ENCODE data around the gene PLK5. TPM values are rescaled to one million over a fixed set of nuclear protein-coding genes. Genes with fewer than 3 reads are reported as not detected.
"Not testable (repeated sequence)": the region's sequence is repeated elsewhere in the genome, so short reads cannot be mapped to it uniquely, and the experiment has no call there.

Gene PLK5
- total RNA-seq, 1 donor: under 0.01 TPM

DNA sequence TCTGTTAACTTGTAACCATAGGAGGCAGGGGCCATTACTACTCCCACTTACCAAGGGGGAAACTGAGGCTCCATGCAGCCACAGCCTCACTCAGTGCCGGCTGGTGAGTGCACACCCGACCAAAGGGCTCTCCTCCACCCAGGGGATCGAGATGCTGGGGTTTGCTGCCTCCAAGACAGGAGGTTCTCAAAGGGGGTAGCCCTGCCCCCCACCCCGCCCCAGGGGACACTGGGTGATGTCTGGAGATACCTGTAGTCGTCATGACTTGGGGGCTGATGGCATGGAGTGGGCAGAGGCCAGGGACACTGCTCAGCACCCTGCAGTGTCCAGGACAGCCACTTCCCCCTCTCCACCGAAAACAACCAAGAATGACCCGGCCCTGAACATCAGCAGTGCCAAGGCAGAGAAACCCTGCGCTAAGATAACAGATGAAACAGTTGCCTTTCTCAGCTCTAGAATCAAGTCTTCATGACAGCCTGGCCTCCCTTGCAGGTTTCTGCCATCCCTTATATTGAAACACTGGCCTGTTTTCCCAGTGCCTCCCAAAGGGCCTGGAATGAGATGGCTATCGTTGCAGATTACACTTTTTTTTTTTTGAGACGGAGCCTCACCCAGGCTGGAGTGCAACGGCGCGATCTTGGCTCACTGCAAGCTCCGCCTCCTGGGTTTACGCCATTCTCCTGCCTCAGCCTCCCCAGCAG is 29.6 kb upstream of the PLK5 start:
- TF ChIP-seq CTCF (IDR thresholded peaks at IDR 0.05; ENCODE audit: insufficient read depth, low read depth, low read length): no peak
- no peak overlapping the region for H3K4me3 ChIP-seq (ENCODE audit: low read depth, low read length)
- DNase-seq (ENCODE audit: low read depth): no peak

- TF ChIP-seq CTCF (IDR thresholded peaks at IDR 0.05; ENCODE audit: insufficient read depth, low read depth, low read length): no peak
- H3K4me3 ChIP-seq (ENCODE audit: low read depth, low read length): no peak overlapping the region
- DNase-seq (ENCODE audit: low read depth): no peak
Observed at GRCh38 chr19:1495051-1495798, 28.7 kb upstream of the PLK5 start.

- no peak for DNase-seq (ENCODE audit: low read depth)
- TF ChIP-seq CTCF (IDR thresholded peaks at IDR 0.05; ENCODE audit: insufficient read depth, low read depth, low read length): no peak
- H3K4me3 ChIP-seq (ENCODE audit: low read depth, low read length): no peak overlapping the region
Observed at GRCh38 chr19:1495799-1496713, 27.8 kb upstream of the PLK5 start.

- no peak for DNase-seq (ENCODE audit: low read depth)
- no peak for TF ChIP-seq CTCF (IDR thresholded peaks at IDR 0.05; ENCODE audit: insufficient read depth, low read depth, low read length)
- no peak overlapping the region for H3K4me3 ChIP-seq (ENCODE audit: low read depth, low read length)
Observed at GRCh38 chr19:1496714-1497577, 26.9 kb upstream of the PLK5 start.

- H3K4me3 ChIP-seq (ENCODE audit: low read depth, low read length): no peak overlapping the region
- no peak for TF ChIP-seq CTCF (IDR thresholded peaks at IDR 0.05; ENCODE audit: insufficient read depth, low read depth, low read length)
- no peak for DNase-seq (ENCODE audit: low read depth)
Observed at GRCh38 chr19:1497578-1498235, 26.2 kb upstream of the PLK5 start.

GRCh38 chr19:1499231-1499630 is 24.6 kb upstream of the PLK5 start:
- not testable (repeated sequence) for DNase-seq (ENCODE audit: low read depth); H3K4me3 ChIP-seq (ENCODE audit: low read depth, low read length)

Measured in fibroblast of villous mesenchyme (primary cell).